Chondrocyte (in vitro differentiated cells): ENCODE results near the gene VAC14. TPM values are rescaled to one million over a fixed set of nuclear protein-coding genes. Genes with fewer than 3 reads are reported as not detected.

Experiments used
- DNase-seq: peaks from one replicate; pipeline ENCODE4 v3.0.0; 2021; ENCODE audit warnings: mixed read lengths, low spot score
- H3K27ac Mint-ChIP-seq: one replicate; pipeline ENCODE4 v1.8.0; 2021; ENCODE audit warnings: mild to moderate bottlenecking, moderate library complexity, mixed read lengths; ENCODE audit not compliant: unreplicated experiment
- H3K27me3 Mint-ChIP-seq: 2 replicates; pipeline ENCODE4 v1.8.0; 2021; ENCODE audit warnings: low read depth, mixed read lengths
- H3K36me3 Mint-ChIP-seq: 2 replicates; pipeline ENCODE4 v1.8.0; 2021; ENCODE audit warnings: low read depth, mixed read lengths
- H3K4me1 Mint-ChIP-seq: 2 replicates; pipeline ENCODE4 v1.8.0; 2021; ENCODE audit warnings: low read depth, mild to moderate bottlenecking, mixed read lengths
- H3K4me3 Mint-ChIP-seq: one replicate; pipeline ENCODE4 v1.8.0; 2021; ENCODE audit warnings: mild to moderate bottlenecking, moderate library complexity, mixed read lengths; ENCODE audit not compliant: unreplicated experiment
- H3K9me3 Mint-ChIP-seq: 2 replicates; pipeline ENCODE4 v1.8.0; 2021; ENCODE audit warnings: low read depth, mixed read lengths
- CTCF ChIP-seq: fragments of 200-600 bp; sonication (generic); IDR thresholded peaks from 2 replicates; pipeline ENCODE4 v1.5.0; 2021; ENCODE audit warnings: antibody characterized with exemption, mild to moderate bottlenecking, moderate library complexity
- total RNA-seq: library from RNA; stranded (reverse); gene quantifications from 3 replicates; pipeline ENCODE4 v1.2.1, GENCODE V29; 2021

Gene VAC14
- total RNA-seq, 1 donor from 2014 or later, result 37.9 TPM

- no peaks in the 10 kb centered on the region for H3K9me3 Mint-ChIP-seq
- H3K27ac Mint-ChIP-seq, result no peak overlapping the region
Observed at GRCh38 chr16:70730944-70731343, 70.0 kb downstream of the VAC14 start.

GRCh38 chr16:70730031-70730430 is 70.9 kb downstream of the VAC14 start:
- Mint-ChIP-seq H3K9me3 (no peaks in the 10 kb centered on the region), H3K27ac (no peak overlapping the region), H3K27me3 (no peaks in the 10 kb centered on the region), H3K36me3 (peaks cover 22% of the 10 kb centered on the region), H3K4me1 (peaks cover 15% of the 10 kb centered on the region), H3K4me3 (no peak overlapping the region)
- no peak for DNase-seq
- no peak for TF ChIP-seq CTCF

More at GRCh38 chr16:70730944-70731343, 70.0 kb downstream of the VAC14 start:
- Mint-ChIP-seq H3K27me3 (no peaks in the 10 kb centered on the region), H3K36me3 (peaks cover 20% of the 10 kb centered on the region), H3K4me1 (peaks cover 20% of the 10 kb centered on the region), H3K4me3 (no peak overlapping the region)
- TF ChIP-seq CTCF, result no peak
- DNase-seq, result no peak

GRCh38 chr16:70729292-70729691 is 71.7 kb downstream of the VAC14 start:
- no peak for DNase-seq
- Mint-ChIP-seq H3K9me3 (no peaks in the 10 kb centered on the region), H3K27ac (no peak overlapping the region), H3K4me1 (peaks cover 8% of the 10 kb centered on the region), H3K27me3 (no peaks in the 10 kb centered on the region), H3K4me3 (no peak overlapping the region), H3K36me3 (peaks cover 22% of the 10 kb centered on the region)
- no peak for TF ChIP-seq CTCF

GRCh38 chr16:70728150-70728549 is 72.8 kb downstream of the VAC14 start:
- no peak overlapping the region for H3K27ac Mint-ChIP-seq
- peaks cover 8% of the 10 kb centered on the region for H3K4me1 Mint-ChIP-seq
- no peaks in the 10 kb centered on the region for H3K9me3 Mint-ChIP-seq
- no peak for TF ChIP-seq CTCF
- H3K27me3 Mint-ChIP-seq, result no peaks in the 10 kb centered on the region
- peaks cover 22% of the 10 kb centered on the region for H3K36me3 Mint-ChIP-seq
- DNase-seq, result no peak
- no peak overlapping the region for H3K4me3 Mint-ChIP-seq

- Mint-ChIP-seq H3K9me3 (no peaks in the 10 kb centered on the region), H3K4me3 (no peak overlapping the region), H3K27me3 (no peaks in the 10 kb centered on the region), H3K27ac (no peak overlapping the region), H3K4me1 (peaks cover 8% of the 10 kb centered on the region), H3K36me3 (peaks cover 23% of the 10 kb centered on the region)
- no peak for DNase-seq
- no peak for TF ChIP-seq CTCF
Observed at GRCh38 chr16:70726892-70727361, 74.0 kb downstream of the VAC14 start.
